CD4-positive, alpha-beta T cell (primary cell): Measurements from ENCODE around the gene ELMO1. TPM values are rescaled to one million over a fixed set of nuclear protein-coding genes. Genes with fewer than 3 reads are reported as not detected.

Experiments
- ATAC-seq: fragments of 200-7000 bp; cut with Tn5 transposase; one replicate; pipeline ENCODE4 v1.10.0; 2022; ENCODE audit warnings: mild to moderate bottlenecking; ENCODE audit not compliant: poor library complexity
- CTCF ChIA-PET: fragments of 350-600 bp; sonication (Branson Sonifier 250); formaldehyde crosslinking; loops from one replicate; lab custom pipeline; 2021; ENCODE audit warnings: antibody characterized with exemption, inconsistent platforms; lab: Charles Lee
- POLR2A ChIA-PET: fragments of 350-600 bp; sonication (Branson Sonifier 250); formaldehyde crosslinking; loops from one replicate; lab custom pipeline; 2021; ENCODE audit warnings: antibody characterized with exemption, inconsistent platforms; lab: Charles Lee
- DNase-seq, 14 experiments: peaks; one replicate each; pipeline ENCODE4 v3.0.0-alpha.2; 2013 to 2020; ENCODE audit warnings: mixed read lengths in 2 of 14
- H3K27ac ChIP-seq, 2 donors: one replicate each; pipeline versions ENCODE4 v1.5.1 to v1.7.0; 2013; ENCODE audit warnings: low read length in 2 of 2, low read depth in 1 of 2, mild to moderate bottlenecking in 1 of 2
- H3K27me3 ChIP-seq, 2 experiments: 1 replicate in 1 of 2; 2 replicates in 1 of 2; pipeline versions ENCODE4 v1.6.1 to v1.7.0; 2013; ENCODE audit warnings: low read length in 2 of 2, control low read depth in 1 of 2, mild to moderate bottlenecking in 1 of 2, moderate library complexity in 1 of 2; ENCODE audit not compliant: insufficient read depth in 2 of 2, control insufficient read depth in 1 of 2
- H3K36me3 ChIP-seq: one replicate; pipeline ENCODE4 v1.6.1; 2013; ENCODE audit warnings: low read length, control low read depth; ENCODE audit not compliant: insufficient read depth
- H3K4me1 ChIP-seq: one replicate; pipeline ENCODE4 v1.6.1; 2013; ENCODE audit warnings: low read length, control low read depth; ENCODE audit not compliant: insufficient read depth
- H3K4me3 ChIP-seq: one replicate; pipeline ENCODE4 v1.5.1; 2013; ENCODE audit warnings: mild to moderate bottlenecking, low read length, moderate library complexity
- H3K9me3 ChIP-seq, 2 experiments: 1 replicate in 1 of 2; 2 replicates in 1 of 2; pipeline versions ENCODE4 v1.6.1 to v1.7.0; 2013; ENCODE audit warnings: low read length in 2 of 2, mild to moderate bottlenecking in 2 of 2, control low read depth in 1 of 2, moderate library complexity in 1 of 2; ENCODE audit not compliant: control insufficient read depth in 1 of 2, insufficient read depth in 1 of 2
- H3K27ac Mint-ChIP-seq: one replicate; pipeline ENCODE4 v1.8.0; 2020; ENCODE audit warnings: mixed read lengths
- H3K27me3 Mint-ChIP-seq: one replicate; pipeline ENCODE4 v1.8.0; 2021; ENCODE audit warnings: mixed read lengths
- H3K36me3 Mint-ChIP-seq: one replicate; pipeline ENCODE4 v1.8.0; 2021; ENCODE audit warnings: low read depth, mixed read lengths
- H3K4me1 Mint-ChIP-seq: one replicate; pipeline ENCODE4 v1.8.0; 2021; ENCODE audit warnings: low read depth, mixed read lengths
- H3K4me3 Mint-ChIP-seq: one replicate; pipeline ENCODE4 v1.8.0; 2020; ENCODE audit warnings: mild to moderate bottlenecking, mixed read lengths
- H3K9me3 Mint-ChIP-seq: one replicate; pipeline ENCODE4 v1.8.0; 2020; ENCODE audit warnings: mixed read lengths
- intact Hi-C, 2 experiments: fragments of 100-400 bp; cut with DNase I in 1 of 2; cut with micrococcal nuclease in 1 of 2; formaldehyde crosslinking; loops; one replicate each; pipeline versions ENCODE4 v1.15.1 to v1.9.0; 2023 to 2025; cut with DNase I, micrococcal nuclease
- total RNA-seq, 174 experiments: library from RNA in 2 of 174; stranded (reverse) in 2 of 174; gene quantifications; one replicate each; pipeline ENCODE4 v1.2.3 and lab custom pipeline; 2021 to 2026
- TF ChIP-seq, protein P1 (sequence below): fragments of 200-600 bp; IDR thresholded peaks from one replicate; pipeline ENCODE4 v1.8.0; 2022; ENCODE audit warnings: antibody characterized with exemption, mild to moderate bottlenecking

The ELMO1 gene
- total RNA-seq, 2 experiments from 2014 or later, result 117 to 120 TPM

DNA sequence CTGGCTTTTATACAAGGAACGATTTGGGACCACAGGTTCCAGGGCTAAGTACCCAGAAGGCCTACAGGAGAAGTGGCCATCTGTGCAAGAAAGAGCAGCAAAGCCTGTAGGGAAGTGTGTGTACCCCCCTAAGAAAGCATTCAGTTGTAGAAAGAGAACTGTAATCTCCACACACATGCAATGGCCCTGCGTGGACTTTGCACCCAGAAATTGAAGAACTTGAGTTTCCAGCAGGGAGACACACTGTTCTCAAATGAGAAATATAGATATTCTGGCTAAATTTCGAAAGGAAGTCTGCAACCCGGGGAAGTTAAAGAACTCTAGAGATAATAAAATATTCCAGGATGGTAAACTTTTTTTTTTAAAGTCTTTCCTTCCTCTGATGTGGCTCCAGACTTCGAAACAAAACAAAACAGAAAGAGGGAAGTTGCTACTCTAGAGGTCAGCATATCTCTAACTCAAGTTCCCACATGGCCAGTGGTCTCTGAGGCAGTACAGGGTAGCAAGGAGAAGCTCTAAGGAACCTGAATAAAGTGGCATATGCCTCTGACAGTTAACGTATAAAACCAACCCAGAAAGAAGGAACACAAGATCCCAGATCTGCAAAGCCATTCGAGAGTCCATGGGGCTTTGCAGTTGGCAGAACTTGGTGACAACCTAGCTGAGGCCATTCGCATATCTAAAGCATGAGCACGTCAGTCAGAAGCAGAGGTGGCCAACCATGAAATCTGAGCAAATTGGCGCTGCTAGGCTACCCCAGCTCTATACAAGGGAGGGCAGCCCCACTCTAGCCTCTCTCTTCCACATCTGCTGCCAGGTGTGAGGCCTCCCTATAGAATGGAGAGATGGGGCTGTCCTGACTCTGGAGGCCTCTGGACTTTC, 56.6 kb downstream of the ELMO1 start:
- no peak overlapping the region for H3K27ac ChIP-seq
- no peaks in the 10 kb centered on the region for H3K36me3 ChIP-seq
- ChIA-PET POLR2A (interaction anchor here (0.7 to 1.2 kb wide), 2 partner anchors 38 to 56 kb away, joined by 3 read pairs; no protein-coding TSS in a partner anchor), CTCF (no interaction called here)
- no peak for DNase-seq
- intact Hi-C loops, result no loop called here
- no peaks in the 10 kb centered on the region for H3K9me3 Mint-ChIP-seq
- H3K27me3 Mint-ChIP-seq, result no peaks in the 10 kb centered on the region
- no peaks in the 10 kb centered on the region for H3K9me3 ChIP-seq
- no peak for ATAC-seq
- no peak overlapping the region for H3K4me3 ChIP-seq
- peaks cover under 1% of the 10 kb centered on the region for H3K36me3 Mint-ChIP-seq
- H3K27ac Mint-ChIP-seq, result no peak overlapping the region
- peaks cover 25% of the 10 kb centered on the region for H3K4me1 ChIP-seq
- H3K27me3 ChIP-seq, result no peaks in the 10 kb centered on the region
- peaks cover 78% of the 10 kb centered on the region for H3K4me1 Mint-ChIP-seq
- TF ChIP-seq, protein P1, sequence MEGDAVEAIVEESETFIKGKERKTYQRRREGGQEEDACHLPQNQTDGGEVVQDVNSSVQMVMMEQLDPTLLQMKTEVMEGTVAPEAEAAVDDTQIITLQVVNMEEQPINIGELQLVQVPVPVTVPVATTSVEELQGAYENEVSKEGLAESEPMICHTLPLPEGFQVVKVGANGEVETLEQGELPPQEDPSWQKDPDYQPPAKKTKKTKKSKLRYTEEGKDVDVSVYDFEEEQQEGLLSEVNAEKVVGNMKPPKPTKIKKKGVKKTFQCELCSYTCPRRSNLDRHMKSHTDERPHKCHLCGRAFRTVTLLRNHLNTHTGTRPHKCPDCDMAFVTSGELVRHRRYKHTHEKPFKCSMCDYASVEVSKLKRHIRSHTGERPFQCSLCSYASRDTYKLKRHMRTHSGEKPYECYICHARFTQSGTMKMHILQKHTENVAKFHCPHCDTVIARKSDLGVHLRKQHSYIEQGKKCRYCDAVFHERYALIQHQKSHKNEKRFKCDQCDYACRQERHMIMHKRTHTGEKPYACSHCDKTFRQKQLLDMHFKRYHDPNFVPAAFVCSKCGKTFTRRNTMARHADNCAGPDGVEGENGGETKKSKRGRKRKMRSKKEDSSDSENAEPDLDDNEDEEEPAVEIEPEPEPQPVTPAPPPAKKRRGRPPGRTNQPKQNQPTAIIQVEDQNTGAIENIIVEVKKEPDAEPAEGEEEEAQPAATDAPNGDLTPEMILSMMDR, result no peak
- H3K4me3 Mint-ChIP-seq, result no peak overlapping the region

- H3K4me1 Mint-ChIP-seq, result peaks cover 64% of the 10 kb centered on the region
- no peak overlapping the region for H3K4me3 Mint-ChIP-seq
- no peak overlapping the region for H3K4me3 ChIP-seq
- peaks cover 30% of the 10 kb centered on the region for H3K4me1 ChIP-seq
- H3K9me3 Mint-ChIP-seq, result no peaks in the 10 kb centered on the region
- DNase-seq, result no peak
- H3K36me3 ChIP-seq, result peaks cover 7% of the 10 kb centered on the region
- ChIA-PET POLR2A (no interaction called here), CTCF (no interaction called here)
- H3K27ac ChIP-seq, result no peak overlapping the region
- H3K9me3 ChIP-seq, result no peaks in the 10 kb centered on the region
- intact Hi-C loops, result no loop called here
- H3K36me3 Mint-ChIP-seq, result peaks cover 8% of the 10 kb centered on the region
- TF ChIP-seq, protein P1, result no peak
- no peak for ATAC-seq
- no peak overlapping the region for H3K27ac Mint-ChIP-seq
- no peaks in the 10 kb centered on the region for H3K27me3 ChIP-seq
- H3K27me3 Mint-ChIP-seq, result no peaks in the 10 kb centered on the region
These were observed 58.5 kb downstream of the ELMO1 start for GRCh38 chr7:37390114-37390513.

DNA sequence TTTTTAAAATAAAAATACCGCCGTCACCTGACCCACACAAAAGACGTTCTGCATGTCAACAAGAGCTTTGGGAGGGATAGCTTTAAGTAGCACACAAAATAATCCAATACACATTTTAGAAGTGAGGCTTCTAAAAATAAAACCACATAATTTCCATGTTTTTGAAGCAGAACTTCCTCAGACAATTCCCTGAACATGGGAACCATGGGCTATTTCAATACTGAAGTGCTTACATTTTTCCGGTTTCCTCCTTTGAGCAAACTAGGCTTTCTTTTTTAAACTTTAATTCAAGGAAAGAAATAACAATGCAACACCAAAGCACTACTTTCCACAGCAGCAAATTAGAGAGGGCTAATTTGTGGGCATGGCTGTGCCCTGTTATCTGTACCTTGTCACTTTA, 59.9 kb downstream of the ELMO1 start:
- Mint-ChIP-seq H3K27ac (no peak overlapping the region), H3K4me3 (no peak overlapping the region), H3K4me1 (peaks cover 58% of the 10 kb centered on the region), H3K27me3 (no peaks in the 10 kb centered on the region), H3K9me3 (no peaks in the 10 kb centered on the region), H3K36me3 (peaks cover 8% of the 10 kb centered on the region)
- no peaks in the 10 kb centered on the region for H3K9me3 ChIP-seq
- H3K4me1 ChIP-seq, result peaks cover 30% of the 10 kb centered on the region
- intact Hi-C loops, result no loop called here
- POLR2A ChIA-PET, result no interaction called here
- no peaks in the 10 kb centered on the region for H3K27me3 ChIP-seq
- CTCF ChIA-PET, result interaction anchor here (0.7 kb wide), 1 partner anchor 8 kb away, joined by 3 read pairs; no protein-coding TSS in a partner anchor
- H3K4me3 ChIP-seq, result no peak overlapping the region
- no peak for ATAC-seq
- peaks cover 7% of the 10 kb centered on the region for H3K36me3 ChIP-seq
- H3K27ac ChIP-seq, result no peak overlapping the region
- no peak for DNase-seq
- TF ChIP-seq, protein P1, result no peak
